HG02571 (cell line): Measurements from ENCODE around the gene CNPY1.
"Not testable (repeated sequence)": the region's sequence is repeated elsewhere in the genome, so short reads cannot be mapped to it uniquely, and the experiment has no call there.

Experiments used
- ATAC-seq: cut with Tn5 transposase; IDR thresholded peaks from one replicate; pipeline ENCODE4 v1.9.1; 2021; ENCODE audit warnings: mild to moderate bottlenecking, moderate library complexity; ENCODE audit not compliant: unreplicated experiment

Gene CNPY1

DNA sequence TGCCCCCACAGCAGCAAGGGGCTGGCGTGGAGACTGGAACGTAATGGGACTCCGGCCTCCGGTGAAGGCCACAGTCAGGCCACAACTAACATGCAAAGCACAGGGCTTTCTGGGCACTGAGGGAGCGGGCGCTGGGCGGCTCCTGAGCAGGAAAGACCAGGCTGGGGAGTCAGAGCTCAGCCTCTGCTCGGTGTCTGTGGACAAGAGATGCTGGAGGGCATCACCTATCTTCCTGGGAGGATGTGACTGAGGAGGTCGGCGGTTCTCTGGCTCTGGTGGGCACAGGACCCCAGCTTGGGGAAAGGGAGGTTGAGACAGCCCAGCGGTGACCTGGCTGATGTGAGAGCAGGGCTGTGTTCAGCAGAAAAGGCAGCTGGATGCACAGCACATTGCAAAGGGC lies 11.7 kb downstream of the CNPY1 start:
- no peak for ATAC-seq

DNA sequence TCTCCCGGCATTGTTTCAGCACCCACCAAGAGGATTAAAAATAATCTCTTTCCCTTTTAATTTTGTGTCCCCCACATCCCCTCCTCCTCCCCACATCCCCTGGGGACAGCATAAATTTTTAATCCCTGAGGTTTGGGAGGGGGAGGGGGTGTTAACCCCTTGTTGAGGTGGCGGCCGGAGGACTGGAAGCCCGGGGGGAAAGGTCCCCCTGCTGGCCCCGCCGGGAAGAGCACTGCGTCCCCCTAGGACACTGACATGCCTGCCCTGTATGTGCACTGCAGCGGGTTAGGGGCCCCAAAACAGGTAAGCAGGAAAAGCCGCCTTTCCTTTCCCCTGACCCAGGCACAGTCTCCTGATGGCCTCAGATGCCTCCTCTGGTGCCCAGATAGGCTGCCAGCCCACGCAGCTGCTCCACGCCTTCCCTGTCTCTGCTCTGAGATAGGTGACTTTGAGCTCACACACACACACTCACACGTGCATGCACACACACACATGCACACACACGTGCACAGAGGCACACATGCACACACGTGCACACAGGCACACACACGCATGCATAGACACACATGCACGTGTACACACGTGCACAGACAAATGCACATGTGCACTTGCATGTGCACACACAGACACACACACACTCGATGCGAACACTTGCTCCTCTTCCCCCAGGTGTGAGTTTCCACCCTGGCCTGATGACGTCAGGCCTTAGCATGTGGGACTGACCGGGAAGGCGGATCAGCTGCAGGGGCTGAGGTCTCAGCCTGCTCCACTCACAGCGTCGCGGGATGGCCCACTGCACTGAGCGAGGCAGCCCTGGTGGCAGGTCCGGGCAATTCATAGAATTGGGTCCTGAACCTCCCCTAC lies 12.3 kb downstream of the CNPY1 start:
- ATAC-seq, result no peak

GRCh38 chr7:155533120-155533826 lies 13.1 kb downstream of the CNPY1 start:
- ATAC-seq, result no peak

- no peak for ATAC-seq
These were observed 13.6 kb downstream of the CNPY1 start for GRCh38 chr7:155532792-155533119.

DNA sequence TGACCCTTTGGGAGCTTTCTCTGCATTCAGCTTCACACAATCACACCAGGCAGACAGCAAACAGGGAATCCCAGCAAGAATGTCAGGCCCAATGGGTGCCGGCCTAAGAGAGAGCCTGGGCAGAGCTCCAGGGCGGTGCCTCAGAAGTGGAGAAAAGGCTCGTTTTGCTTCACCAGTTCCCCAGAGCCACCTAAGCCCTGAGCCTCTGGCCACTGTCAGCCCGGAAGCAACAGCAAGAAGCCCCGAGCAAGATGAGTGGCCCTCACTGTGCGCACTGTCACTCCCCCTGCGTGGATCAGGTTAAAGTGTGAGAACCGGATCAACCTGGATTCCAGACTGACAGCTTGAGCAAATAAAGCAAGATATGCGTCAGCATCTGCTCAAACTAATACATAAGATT lies 14.7 kb downstream of the CNPY1 start:
- ATAC-seq, result no peak

- ATAC-seq, result no peak
These were observed 15.8 kb downstream of the CNPY1 start for GRCh38 chr7:155530601-155531000.

GRCh38 chr7:155529845-155530244 lies 16.5 kb downstream of the CNPY1 start:
- ATAC-seq, result no peak

DNA sequence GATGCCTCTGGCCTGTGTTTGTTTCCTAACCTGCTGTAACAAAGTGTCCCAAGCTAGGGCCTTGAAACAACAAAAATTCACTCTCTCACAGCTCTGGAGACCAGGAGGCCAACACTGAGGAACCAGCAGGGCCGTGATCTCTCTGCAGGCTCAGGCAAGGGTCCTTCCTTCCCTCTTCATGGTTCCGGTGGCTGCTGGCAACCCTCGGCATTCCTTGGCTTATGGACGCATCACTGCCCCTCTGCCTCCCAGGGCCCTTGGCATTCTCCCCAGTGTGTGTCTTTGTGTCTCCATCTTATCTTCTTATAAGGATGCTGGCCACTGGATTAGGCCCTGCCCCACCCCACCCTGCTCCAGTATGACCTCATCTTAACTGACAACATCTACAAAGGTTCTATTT lies 17.0 kb downstream of the CNPY1 start:
- no peak for ATAC-seq

GRCh38 chr7:155527664-155528063 lies 18.7 kb downstream of the CNPY1 start:
- no peak for ATAC-seq

- ATAC-seq, result no peak
These were observed 20.1 kb downstream of the CNPY1 start for GRCh38 chr7:155526225-155526624.

- no peak for ATAC-seq
These were observed 22.3 kb downstream of the CNPY1 start for GRCh38 chr7:155524018-155524556.

DNA sequence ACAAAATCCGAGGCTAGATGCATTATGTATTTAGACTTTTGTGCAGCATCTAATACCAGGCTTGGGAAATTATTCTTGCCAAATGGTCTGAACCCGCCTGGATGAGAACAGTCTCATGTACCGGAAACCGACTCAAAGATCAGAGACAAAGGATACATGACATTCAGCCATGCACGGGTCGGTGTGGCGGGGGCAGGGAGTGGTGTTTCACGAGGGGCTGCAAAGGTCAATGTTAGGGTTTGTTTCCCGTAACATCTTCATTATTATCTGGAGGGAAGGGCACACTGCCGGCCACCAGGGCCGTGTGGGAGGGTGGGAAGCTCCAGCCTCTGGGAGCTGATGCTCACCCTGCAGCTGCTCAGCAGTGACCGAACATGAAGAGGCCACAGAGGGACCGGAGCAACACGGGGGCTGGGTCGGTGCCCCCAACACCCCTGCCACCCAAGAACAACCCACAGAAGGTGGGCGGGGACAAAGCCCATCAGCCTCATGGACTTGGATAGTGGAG lies 23.1 kb downstream of the CNPY1 start:
- ATAC-seq, result no peak

- ATAC-seq, result no peak
These were observed 24.5 kb downstream of the CNPY1 start for GRCh38 chr7:155521743-155522398.

GRCh38 chr7:155521007-155521742 lies 25.2 kb downstream of the CNPY1 start:
- no peak for ATAC-seq

DNA sequence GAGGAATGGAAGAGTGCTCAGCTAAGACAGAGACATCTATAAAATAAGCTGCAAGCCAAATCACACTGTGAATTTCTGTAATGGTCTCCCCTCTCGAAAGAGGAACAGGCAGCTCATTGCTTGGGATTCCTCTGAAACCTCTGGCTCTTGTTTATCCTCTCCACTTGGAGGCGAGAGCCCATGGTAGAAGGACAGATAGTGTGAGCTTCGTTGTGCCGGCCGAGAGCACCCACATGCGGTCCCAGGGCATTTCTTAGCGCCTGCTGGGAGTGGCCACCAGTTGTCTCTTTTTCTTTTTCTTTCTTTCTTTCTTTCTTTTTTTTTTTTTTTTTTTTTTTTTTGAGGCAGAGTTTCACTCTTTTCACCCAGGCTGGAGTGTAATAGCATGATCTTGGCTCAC lies 26.2 kb downstream of the CNPY1 start:
- no peak for ATAC-seq

GRCh38 chr7:155519358-155519757 lies 27.0 kb downstream of the CNPY1 start:
- not testable (repeated sequence) for ATAC-seq

DNA sequence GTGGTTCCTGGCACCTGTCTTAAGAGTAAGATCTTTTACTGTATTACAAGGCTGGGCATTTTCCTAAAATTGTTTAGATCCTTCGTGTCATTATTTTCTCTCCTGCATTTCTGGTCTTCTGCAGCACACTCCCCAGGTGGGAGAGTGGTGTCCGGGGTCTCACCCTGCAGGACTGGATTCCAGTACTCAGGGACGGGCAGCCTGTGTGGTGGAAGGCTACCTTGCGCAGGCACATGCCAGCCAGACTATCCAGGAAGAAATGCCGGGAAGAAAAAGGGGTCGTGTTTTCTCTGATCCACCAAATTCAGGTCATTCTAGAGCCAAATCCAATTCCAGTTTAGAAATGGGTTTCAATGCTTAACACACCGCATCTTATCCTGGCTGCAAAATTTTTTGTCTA lies 27.7 kb downstream of the CNPY1 start:
- ATAC-seq, result no peak

- no peak for ATAC-seq
These were observed 28.4 kb downstream of the CNPY1 start for GRCh38 chr7:155517969-155518368.

GRCh38 chr7:155517452-155517851 lies 28.9 kb downstream of the CNPY1 start:
- no peak for ATAC-seq

DNA sequence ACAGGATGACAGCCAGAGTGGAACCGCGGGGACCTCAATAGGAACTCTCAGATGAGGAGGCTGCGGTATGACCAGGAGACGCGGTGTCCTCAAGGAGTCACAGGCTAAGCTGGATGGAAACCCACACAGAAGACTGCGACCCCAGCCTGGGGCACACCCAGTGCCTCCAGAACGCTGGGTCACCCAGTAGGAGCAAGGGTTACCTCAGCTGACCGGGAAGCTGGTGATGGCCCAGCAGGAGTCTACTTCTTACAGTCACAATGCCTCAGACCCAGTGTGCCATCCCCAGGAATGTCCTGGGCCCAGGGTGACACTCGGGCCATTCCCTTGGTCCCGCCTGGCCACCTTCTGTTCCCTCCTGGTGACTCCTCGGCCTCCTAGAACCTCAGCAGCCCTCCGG lies 29.9 kb downstream of the CNPY1 start:
- no peak for ATAC-seq

- ATAC-seq, result no peak
These were observed 31.0 kb downstream of the CNPY1 start for GRCh38 chr7:155515318-155515717.
